Occipital lobe (tissue), 2 donors: ENCODE data around the gene PTPRN2. TPM values are rescaled to one million over a fixed set of nuclear protein-coding genes. Genes with fewer than 3 reads are reported as not detected.
"Not testable (repeated sequence)": the region's sequence is repeated elsewhere in the genome, so short reads cannot be mapped to it uniquely, and the experiment has no call there.

Experiments used
- DNase-seq: peaks from one replicate; lab custom pipeline; 2025; lab: John Stamatoyannopoulos, UW
- total RNA-seq: library from RNA; depleted of rRNA; stranded (reverse); fragments of >200 nt; gene quantifications from one replicate; pipeline ENCODE4 v1.2.3, GENCODE V29; 2014

The PTPRN2 gene
- total RNA-seq, 1 donor from 2014 or later, result 62.2 TPM

DNA sequence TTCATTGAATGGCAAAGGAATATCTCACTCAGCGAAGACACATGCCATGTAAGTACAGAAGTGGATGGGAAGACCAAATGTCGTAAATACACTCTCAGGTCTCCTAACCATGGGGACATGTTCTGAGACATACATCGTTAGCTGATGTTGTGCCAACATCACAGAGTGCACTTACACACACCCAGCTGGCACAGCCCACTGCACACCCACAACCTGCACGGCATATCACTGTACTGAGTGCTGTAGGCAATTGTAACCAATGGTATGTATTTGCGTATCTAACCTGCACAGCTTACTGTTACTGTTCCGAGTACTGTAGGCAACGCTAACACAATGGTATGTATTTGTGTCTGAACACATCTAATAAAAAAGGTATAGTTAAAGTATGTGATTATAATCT, 550.4 kb downstream of the PTPRN2 start:
- no peak for DNase-seq

DNA sequence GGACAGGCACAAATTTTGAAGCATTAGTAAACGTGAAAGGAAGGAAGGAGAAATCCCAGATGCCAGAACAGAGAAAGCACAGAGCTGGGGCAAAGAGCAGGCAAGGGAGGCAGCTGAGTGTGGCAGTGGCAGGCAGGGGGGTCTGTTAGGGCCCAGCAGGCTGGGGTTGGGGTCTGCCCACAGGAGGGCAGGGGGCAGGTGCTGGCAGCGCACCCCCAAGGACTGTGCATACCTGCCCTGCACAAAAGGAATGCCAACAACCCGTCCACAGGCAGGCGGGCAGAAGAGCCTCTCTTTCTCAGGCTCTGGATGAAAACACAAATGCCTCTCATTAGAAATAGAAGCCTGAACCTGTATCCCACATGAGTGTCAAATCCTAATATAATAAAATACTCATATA, 552.3 kb downstream of the PTPRN2 start:
- no peak for DNase-seq

DNA sequence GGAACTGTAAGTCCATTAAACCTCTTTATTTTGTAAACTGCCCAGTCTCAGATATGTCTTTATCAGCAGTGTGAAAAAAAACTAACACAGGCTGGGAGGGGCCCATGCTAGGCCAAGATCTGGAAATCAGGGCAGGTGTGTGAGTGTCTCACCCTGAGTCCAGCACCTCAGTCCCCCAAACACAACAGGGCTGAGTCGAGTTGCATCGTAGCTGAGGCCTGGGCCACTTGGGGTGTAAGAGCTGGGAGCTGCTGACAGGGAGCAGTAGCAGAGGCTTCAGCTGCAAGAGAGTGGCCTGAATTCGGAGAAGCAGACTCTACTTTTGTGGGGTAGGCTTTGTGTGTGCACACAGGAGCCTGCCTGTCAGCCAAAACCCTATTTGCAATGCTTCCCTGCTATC, 553.1 kb downstream of the PTPRN2 start:
- no peak for DNase-seq

DNA sequence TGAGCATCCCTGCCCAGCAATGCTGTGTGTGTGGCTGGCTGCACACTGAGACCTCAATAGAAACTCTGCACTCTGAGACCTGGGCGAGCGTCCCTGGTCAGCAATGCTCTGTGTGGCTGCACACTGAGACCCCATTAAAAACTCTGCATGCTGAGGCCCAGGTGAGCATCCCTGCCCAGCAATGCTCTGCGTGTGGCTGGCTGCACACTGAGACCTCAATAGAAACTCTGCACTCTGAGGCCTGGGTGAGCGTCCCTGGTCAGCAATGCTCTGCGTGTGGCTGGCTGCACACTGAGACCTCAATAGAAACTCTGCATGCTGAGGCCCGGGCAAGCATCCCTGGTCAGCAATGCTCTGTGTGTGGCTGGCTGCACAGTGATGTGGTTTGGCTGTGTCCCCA, 553.7 kb downstream of the PTPRN2 start:
- not testable (repeated sequence) for DNase-seq

DNA sequence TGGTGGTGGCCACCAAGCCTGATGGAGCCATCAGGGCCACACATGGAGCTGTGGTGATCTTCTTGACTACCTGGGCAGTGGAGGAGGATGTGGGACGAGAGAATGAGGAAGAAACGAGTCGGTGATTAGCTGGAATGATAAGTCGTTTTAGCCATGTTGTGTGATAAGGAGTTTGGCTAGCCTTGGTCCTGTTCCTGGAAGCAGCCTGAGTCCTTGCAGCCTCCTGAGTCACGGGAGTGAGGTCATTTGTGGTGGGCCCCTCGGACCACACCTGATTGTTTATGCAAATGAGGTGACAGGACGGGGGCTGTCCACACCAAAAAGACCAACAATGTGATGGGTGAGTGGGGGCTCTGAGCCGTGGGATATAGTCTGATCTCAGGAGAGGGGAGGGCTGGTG, 554.4 kb downstream of the PTPRN2 start:
- no peak for DNase-seq

DNA sequence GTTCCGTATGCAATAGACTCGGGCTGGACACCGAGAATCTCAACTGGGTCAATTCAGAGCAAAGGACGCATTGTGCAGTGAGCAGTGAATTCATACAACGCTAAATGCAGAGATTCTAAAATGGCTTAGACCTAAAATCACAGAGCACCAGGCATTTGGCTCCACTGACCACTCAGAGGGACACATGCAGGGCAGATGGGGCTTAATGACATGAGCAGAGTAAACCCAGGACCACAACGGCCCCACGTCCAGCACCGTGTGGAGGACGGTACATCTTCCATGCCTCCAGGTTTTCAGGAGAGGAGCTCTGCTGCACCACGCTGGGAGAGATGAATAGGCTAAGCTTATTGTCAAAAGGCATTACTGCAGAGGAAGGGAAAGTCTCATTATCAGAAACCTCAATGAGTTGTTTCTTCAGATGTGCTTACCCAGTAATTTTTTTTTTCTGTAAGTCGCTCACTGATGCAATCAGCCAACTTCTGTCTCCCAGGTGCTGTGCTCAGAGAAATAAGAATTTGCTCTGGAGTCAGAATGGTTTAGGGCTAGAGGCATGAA, 555.0 kb downstream of the PTPRN2 start:
- no peak for DNase-seq

DNA sequence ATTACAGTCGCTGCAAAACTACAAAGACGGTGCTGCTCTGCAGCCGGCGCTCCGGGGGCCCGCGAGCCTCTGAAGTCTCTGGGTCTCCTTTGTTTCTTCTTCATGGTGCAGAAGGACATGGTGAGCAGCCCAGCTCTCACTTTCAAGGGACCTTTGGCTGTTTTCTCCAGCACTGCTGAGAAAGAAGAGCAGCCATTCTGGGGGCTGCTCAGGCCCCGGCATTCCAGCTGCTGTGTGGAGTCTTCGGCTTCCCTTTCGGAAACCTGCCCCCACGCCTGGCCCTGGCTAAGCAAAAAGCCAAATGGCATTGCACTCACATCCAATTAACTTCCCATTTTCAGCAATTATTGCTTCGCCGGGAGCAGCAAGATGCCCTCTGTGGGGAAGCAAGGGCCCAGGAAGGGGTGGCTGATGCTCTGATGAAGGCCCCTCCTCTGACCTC, 555.7 kb downstream of the PTPRN2 start:
- DNase-seq, result no peak

DNA sequence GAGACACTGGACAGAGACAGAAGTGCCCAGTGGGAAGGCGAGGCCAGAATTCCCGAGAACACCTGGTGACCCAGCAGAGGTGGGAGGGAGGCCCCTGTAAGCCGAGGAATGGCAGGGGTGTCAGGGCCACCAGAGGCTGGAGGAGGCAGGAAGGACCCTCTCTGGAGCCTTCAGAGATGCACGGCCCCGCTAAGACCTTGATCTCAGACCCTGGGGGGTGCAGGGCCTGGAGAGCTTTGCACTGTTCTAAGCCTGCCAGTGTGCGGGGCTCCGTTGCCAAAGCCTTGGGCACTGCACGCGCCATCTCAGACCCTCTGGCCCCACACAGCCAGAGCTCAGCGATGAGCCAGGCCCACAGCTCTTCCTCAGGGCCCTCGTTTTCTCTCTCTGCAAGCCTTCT, 557.1 kb downstream of the PTPRN2 start:
- DNase-seq, result no peak

DNA sequence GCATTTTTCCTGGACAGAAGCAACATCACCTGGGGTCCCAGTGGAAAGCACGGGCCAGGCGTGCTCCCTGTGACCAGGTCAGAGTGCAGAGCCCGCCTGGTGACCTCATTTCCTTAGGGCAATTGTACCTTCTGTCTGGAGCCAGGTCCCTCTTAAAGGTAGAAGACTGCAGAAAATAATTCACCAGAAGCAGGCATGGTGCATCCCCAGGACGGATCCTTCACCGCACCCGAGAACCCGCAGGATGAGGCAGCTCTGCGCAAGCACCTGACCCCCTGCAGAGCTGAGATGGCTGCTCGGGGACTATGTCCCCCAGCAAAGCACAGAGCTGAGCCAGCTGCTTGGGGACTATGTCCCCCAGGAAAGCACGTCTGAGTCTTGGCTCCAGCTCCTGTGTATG, 557.6 kb downstream of the PTPRN2 start:
- no peak for DNase-seq

DNA sequence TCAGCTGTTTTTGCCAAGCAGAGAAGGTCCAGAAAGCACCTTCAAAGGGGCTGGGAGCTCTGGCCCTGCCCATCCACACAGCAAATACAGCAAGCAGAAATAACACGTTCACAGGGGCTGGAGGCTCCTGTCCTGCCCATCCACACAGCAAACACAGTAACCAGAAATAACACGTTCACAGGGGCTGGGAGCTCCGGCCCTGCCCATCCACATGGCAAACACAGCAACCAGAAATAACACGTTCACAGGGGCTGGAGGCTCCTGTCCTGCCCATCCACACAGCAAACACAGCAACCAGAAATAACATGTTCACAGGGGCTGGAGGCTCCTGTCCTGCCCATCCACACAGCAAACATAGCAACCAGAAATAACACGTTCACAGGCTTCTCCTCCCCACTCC, 558.1 kb downstream of the PTPRN2 start:
- DNase-seq, result no peak

DNA sequence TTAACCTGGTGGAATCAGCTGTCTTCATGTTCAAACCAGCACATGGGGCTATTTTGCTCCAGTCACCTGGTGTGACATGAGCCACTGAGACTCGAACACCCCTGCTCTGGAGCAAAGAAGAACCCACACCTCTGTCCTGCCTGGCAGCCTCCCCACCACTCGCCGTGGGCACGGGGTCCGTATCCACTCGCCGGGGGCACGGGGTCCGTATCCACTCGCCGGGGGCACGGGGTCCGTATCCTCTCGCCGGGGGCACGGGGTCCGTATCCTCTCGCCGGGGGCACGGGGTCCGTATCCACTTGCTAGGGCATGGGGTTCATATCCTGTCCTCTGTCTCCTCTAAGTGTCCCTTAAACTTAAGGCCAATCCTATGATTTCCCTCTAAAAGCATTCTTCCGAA, 558.7 kb downstream of the PTPRN2 start:
- no peak for DNase-seq

DNA sequence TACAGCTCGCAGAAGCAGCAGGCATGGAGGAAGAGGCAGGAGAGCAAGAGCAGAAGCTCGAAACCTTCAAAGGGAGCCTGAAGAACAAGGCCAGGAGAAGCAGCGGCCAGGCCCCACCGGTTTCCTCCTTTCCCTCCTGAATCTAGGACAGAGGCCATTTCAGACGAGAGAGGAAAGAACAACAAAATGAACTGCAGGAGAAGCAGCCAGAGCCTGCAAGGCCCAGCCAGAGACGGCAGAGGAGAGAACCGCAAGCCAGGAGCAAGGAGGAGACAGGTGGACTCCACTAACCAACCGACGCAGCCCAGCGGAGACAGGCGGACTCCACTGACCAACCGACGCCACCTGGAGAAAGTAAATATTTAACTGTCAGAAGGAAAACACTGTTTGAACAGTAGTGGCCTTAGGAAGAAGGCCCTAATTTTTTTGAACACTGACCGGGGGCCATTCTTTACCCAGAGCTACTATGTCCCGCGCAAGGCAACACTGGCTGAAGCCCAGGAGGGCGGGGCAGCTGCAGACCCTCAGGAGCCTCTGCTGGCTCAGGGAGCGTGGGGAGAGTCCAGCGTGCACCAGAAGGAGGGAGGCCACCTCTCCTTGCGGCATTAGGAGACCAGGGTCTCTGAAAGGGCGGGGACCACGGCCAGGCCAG, 559.2 kb downstream of the PTPRN2 start:
- no peak for DNase-seq

DNA sequence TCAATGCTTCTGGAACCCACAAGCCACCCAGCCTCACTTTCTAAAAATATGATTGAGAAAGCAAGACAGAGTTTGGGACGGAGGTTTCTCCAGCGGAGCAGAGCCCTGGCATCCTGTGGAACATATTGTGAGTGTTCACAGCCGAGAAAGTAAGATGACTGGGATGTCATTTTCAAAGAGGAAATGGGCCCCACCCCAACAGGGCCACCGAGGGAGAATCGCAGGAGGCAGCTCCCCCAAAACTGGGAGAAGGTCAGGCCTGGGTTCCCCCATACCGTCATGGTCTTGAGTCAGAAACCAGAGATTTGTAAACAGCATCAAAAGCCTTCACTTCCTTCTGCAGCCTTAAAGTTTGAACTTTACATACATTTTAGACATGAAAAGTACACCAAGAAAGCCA, 560.0 kb downstream of the PTPRN2 start:
- no peak for DNase-seq

DNA sequence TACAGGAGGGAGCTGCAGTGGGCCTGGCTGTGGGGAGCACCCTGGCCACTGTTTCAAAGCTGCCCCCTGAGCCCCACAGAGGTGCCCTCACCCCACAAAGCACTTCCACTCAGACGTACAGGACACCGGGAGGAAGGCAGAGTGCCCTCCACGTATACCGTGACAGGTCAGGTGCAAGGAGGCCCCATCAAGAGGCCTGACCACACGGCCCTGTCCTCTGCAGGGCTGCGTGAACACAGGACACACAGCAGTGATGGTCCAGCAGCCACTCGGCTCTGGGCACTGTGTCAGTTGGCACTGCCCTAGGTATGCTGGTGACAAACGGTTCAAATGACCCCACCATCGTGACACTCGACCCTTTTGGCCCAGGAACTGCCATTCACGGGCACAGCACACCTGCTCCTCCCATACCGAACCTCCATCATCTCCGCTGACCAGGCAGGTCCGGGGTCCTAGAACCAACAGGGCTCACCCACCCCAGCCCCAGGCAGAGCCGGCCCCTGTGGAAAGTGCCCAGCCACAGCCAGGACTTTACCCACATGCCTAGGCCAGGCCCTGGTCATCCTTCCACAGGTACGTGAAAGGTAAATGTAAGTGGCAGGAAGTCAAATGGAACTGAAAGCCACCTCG, 560.9 kb downstream of the PTPRN2 start:
- no peak for DNase-seq

DNA sequence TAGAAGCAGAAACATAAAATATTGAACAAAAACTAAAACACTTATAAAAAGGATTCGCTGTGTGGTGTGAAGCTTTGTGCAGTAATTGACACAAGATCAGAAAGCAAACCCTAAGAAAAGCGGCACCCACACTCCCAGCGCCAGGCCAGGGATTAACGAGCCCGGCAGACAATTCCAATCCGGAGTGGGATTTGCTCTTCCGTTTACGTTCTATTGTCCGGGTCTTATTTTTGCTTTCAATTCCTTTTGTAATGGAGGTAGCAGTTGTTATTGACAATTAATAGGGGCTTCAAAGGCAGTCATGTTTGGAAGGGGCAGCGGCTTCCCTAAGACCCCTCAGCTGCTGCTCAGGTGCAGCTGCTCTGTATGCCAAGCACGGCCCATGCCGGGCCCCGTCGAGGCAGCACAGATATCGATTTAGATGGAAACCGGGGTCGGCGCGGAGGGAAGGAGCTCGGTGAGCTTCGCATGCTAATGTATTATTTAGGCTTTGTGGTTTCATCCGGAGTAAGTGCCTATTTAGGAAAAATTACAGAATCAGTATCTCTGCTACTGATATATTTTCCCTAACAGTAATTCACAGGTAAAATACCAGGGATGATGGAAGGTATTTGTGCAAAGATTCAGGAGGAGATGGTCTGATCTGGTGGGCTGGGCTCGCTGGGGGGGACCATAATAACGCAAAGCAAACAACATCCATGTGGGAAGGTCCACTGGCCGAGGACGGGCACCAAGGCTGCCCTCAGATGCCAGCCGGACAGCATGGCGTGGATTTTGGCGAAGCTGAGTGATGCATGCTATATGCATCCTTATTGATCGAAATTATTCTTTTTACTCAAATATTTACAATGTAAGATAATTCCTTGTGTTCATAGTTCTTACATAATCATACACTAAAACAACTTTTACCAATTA, 561.7 kb downstream of the PTPRN2 start:
- DNase-seq, result no peak

DNA sequence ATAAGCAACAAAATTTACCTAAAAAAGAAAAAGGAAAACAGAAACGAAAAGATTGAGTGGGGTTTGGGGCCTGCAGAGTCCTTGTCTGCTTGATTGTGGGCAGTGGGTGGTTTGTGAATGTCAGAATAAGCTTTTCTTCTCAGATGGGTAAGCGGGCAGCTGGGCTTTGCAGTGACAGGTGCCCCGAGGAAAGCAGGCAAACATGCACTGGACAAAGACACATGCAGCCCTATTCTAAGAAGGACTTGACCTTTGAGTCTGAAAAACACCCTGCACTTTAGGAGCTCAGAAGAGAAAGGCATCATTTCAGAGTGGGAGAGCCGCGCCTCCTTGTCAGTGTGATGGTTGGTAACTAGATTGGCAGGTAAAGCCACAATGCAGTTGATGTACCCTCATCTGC, 562.7 kb downstream of the PTPRN2 start:
- no peak for DNase-seq

DNA sequence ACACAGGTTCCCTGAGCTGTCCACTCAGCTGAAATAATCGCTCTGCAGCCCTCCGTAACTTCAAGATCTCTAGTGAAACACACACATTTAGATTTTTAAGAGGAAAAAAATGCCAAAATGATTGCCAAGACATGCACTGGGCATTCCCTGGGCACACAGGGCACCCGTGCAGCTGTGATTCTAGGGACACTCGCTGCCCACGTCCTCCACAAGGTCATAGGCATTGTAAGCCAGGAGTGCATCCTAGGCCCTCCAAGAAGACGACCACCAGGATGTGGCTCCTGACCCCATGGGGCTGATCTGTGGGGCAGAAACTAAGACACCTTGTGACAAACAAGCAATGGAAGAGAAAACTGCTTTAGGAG, 563.3 kb downstream of the PTPRN2 start:
- no peak for DNase-seq

DNA sequence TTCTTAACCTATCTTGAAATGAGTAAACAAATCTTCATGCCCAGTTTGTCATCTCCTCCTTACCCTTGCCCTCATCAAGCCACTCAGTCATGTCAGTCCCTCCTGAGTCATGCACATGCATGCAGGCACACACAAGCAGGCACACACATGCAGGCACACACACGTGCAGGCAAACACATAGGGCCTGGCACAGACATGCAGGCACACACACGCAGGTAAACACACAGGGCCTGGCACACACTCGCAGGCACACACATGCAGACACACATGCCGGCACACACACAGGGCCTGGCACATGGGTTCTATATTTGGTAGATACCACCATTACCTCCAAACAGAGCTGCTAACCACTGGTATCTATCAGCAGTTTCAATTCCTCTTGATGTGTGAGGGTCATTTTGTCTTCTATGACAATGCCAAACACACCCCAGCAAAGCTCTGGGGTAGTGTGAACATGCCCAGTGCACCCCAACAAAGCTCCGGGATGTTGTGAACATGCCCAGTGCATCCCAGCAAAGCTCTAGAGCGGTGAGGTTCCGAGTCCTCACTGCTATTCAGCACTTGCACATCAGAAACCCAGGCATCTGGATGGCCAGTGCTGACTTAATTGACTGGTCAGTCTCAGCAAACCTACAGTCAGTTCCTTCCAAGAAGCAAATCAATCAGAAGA, 563.8 kb downstream of the PTPRN2 start:
- no peak for DNase-seq

DNA sequence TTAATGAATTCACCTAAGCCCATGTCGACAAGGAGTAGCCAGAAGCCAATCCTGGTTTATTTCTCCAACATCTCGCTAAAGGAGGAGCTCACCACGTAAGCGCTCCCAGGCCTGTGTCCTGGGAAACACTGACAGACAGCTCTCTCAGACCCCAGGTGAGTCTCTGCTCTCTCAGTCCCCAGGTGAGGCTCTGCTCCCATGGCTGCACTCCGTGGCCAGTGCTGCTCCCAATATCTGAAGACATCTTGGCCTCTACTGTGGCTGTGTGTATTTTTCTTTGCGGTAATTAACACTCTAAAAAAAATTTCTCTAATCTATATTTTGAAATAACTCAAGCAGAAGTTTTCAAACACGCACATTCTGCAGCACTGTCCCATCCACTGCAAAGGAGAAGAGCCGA, 564.5 kb downstream of the PTPRN2 start:
- no peak for DNase-seq

DNA sequence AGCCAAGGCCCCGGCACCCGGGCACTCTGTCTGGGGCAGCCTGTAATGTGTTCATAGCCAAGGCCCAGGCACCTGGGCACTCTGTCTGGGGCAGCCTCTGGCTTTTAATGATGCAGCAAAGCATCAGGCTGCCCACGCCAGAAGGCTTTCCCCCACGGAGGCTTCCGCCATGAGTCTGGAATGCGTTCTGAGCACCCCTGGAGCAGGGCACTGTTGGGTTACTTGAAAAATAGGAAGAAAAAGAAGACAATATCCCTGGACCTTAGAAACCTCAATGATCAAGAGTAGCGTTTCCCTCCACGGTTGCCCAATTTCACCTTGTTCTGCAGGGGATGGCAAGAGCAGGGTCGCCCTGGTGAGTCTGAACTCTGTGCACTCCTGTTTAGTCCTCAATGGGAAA, 565.0 kb downstream of the PTPRN2 start:
- no peak for DNase-seq

DNA sequence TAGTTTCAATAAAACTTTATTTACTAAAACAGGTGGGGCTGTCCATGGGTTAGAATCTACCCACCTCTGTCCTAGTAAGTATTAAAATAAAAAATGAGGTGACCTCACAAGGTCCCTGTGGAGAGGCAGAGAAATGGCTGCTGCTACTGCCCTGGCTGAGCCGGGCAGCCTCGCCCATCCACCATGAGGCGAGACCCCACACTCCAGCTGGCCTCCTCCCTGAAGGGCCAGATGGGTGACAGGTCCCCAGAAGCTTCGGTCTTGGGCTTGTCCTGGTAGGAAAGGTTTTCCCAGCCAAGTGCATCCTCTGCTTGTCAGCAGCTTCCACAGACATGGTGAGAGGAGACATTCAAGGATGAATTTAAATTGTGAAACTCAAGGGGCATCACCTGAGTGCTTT, 565.8 kb downstream of the PTPRN2 start:
- DNase-seq, result no peak

DNA sequence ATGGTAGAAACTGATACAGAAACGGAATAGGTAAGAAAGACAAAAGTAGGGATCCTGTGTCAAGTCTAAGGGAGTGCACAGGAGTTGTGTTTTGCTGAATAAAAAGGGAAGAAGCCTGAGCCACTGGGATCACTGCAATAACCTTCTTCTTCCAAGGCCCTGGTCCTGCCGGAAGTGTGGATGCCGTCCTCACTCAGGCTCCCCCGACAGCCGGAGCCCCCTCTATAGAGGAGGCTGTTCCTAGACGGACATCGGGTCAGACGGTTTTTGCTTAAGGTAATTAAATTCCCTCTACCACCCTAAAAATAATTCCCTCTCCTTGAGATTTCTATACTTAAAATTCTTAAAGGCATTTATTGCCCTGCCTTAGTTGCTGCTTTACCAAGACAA, 566.9 kb downstream of the PTPRN2 start:
- DNase-seq, result no peak
